B cell (primary cell): ENCODE results near the gene TTC21B.

ENCODE experiments used
- CTCF ChIP-seq: fragments of 200-600 bp; IDR thresholded peaks from one replicate; pipeline ENCODE4 v1.8.0; 2022; ENCODE audit warnings: antibody characterized with exemption, mild to moderate bottlenecking
- EZH2 ChIP-seq: IDR thresholded peaks from 2 replicates; pipeline ENCODE4 v1.6.1; 2012; ENCODE audit warnings: borderline replicate concordance, low read depth, mild to moderate bottlenecking, moderate library complexity, low read length; ENCODE audit not compliant: insufficient read depth, poor library complexity, severe bottlenecking

- TF ChIP-seq CTCF = no peak
- TF ChIP-seq EZH2 = no peak
Observed at GRCh38 chr2:165872101-165872791, 81.3 kb downstream of the TTC21B start.
